ENCODE results near the gene PRR3.

DNA sequence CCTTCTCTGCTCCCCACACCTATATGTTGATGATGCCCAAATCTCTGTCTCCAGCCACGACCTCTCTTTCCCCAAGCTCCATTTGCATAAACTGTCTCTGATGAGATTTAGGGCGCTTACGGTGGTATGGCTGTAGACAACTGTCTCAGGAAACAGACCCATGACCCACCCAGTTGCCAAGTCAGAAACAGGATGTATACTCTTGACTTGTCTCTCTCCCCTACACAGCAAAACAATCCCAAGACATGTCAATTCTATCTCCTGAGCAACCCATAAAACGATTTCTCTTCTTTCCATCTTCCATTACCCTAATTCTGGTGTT is 14.7 kb upstream of the PRR3 start:
- TF ChIP-seq, protein P1, sequence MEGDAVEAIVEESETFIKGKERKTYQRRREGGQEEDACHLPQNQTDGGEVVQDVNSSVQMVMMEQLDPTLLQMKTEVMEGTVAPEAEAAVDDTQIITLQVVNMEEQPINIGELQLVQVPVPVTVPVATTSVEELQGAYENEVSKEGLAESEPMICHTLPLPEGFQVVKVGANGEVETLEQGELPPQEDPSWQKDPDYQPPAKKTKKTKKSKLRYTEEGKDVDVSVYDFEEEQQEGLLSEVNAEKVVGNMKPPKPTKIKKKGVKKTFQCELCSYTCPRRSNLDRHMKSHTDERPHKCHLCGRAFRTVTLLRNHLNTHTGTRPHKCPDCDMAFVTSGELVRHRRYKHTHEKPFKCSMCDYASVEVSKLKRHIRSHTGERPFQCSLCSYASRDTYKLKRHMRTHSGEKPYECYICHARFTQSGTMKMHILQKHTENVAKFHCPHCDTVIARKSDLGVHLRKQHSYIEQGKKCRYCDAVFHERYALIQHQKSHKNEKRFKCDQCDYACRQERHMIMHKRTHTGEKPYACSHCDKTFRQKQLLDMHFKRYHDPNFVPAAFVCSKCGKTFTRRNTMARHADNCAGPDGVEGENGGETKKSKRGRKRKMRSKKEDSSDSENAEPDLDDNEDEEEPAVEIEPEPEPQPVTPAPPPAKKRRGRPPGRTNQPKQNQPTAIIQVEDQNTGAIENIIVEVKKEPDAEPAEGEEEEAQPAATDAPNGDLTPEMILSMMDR (conservative IDR thresholded peaks at IDR 0.05; ENCODE audit: low read depth, low read length), result no peak
- TF ChIP-seq POLR2A (IDR thresholded peaks at IDR 0.05; ENCODE audit: low read depth, low read length), result no peak
- TF ChIP-seq RFX5 (IDR thresholded peaks at IDR 0.05; ENCODE audit: low read depth, low read length), result no peak
- TF ChIP-seq SMC3 (IDR thresholded peaks at IDR 0.05; ENCODE audit: low read depth, low read length), result no peak
- TF ChIP-seq MXI1 (IDR thresholded peaks at IDR 0.05; ENCODE audit: borderline replicate concordance, low read depth, low read length), result no peak
- TF ChIP-seq FOS (IDR thresholded peaks at IDR 0.05; ENCODE audit: low read depth, low read length), result no peak
- no peak for TF ChIP-seq NFE2L2 (IDR thresholded peaks at IDR 0.05; ENCODE audit: low read depth, low read length)
- no peak for TF ChIP-seq MAFK (IDR thresholded peaks at IDR 0.05; ENCODE audit: low read depth, low read length)
